Tibial artery (tissue), 4 donors: Measurements from ENCODE around the gene PIK3C2G.
"Not testable (repeated sequence)": the region's sequence is repeated elsewhere in the genome, so short reads cannot be mapped to it uniquely, and the experiment has no call there.

Source experiments
- DNase-seq, 2 donors: peaks; one replicate each; pipeline ENCODE4 v3.0.0-alpha.2; 2019
- H3K27ac ChIP-seq, 2 donors: fragments of 200-600 bp; sonication (generic) in 1 of 2; 1 replicate in 1 of 2; 2 replicates in 1 of 2; pipeline ENCODE4 v1.5.1; 2018 to 2019; ENCODE audit warnings: mild to moderate bottlenecking in 1 of 2
- H3K27me3 ChIP-seq, 2 donors: fragments of 200-600 bp; sonication (generic) in 1 of 2; one replicate each; pipeline versions ENCODE4 v1.5.1 to v1.6.0; 2016 to 2019
- H3K36me3 ChIP-seq, 3 donors: fragments of 200-600 bp; sonication (generic) in 2 of 3; one replicate each; pipeline ENCODE4 v1.5.1; 2016 to 2019; ENCODE audit warnings: mild to moderate bottlenecking in 2 of 3
- H3K4me1 ChIP-seq, 4 donors: fragments of 200-600 bp; sonication (generic) in 2 of 4; 1 replicate in 3 of 4; 2 replicates in 1 of 4; pipeline ENCODE4 v1.5.1; 2016 to 2019
- H3K4me3 ChIP-seq, 2 donors: fragments of 200-600 bp; sonication (generic) in 1 of 2; 1 replicate in 1 of 2; 2 replicates in 1 of 2; pipeline ENCODE4 v1.5.1; 2018 to 2019; ENCODE audit warnings: mild to moderate bottlenecking in 2 of 2
- H3K9me3 ChIP-seq, 3 donors: fragments of 200-600 bp; sonication (generic) in 1 of 3; one replicate each; pipeline ENCODE4 v1.5.1; 2016 to 2019
- CTCF ChIP-seq, 2 experiments: fragments of 200-600 bp in 1 of 2; fragments of 450-650 bp in 1 of 2; IDR thresholded peaks; one replicate each; pipeline ENCODE4 v1.5.1; 2017 to 2019; ENCODE audit warnings: antibody characterized with exemption in 2 of 2, mild to moderate bottlenecking in 1 of 2, moderate library complexity in 1 of 2
- intact Hi-C: fragments of 100-400 bp; cut with DNase I; formaldehyde crosslinking; loops from one replicate; pipeline ENCODE4 v1.15.0; 2023; ENCODE audit warnings: low total_unique reads

PIK3C2G gene

GRCh38 chr12:18502422-18502968 lies 241.2 kb downstream of the PIK3C2G start:
- no peak for TF ChIP-seq CTCF (IDR thresholded peaks at IDR 0.05)
- H3K4me1 ChIP-seq, result no peaks in the 10 kb centered on the region
- intact Hi-C loops, result no loop called here
- no peaks in the 10 kb centered on the region for H3K27me3 ChIP-seq
- H3K4me3 ChIP-seq, result no peak overlapping the region
- H3K27ac ChIP-seq, result no peak overlapping the region
- H3K36me3 ChIP-seq, result peaks cover 0 to 24% (median 0%) of the 10 kb centered on the region in 3 donors
- no peaks in the 10 kb centered on the region for H3K9me3 ChIP-seq
- no peak for DNase-seq

GRCh38 chr12:18521461-18521860 lies 260.1 kb downstream of the PIK3C2G start:
- Histone ChIP-seq H3K36me3 (peaks cover 0 to 11% (median 0%) of the 10 kb centered on the region in 3 donors), H3K27ac (no peak overlapping the region), H3K4me3 (no peak overlapping the region), H3K4me1 (no peaks in the 10 kb centered on the region), H3K9me3 (peaks cover 0 to 13% (median 0%) of the 10 kb centered on the region in 3 donors), H3K27me3 (no peaks in the 10 kb centered on the region)
- no peak for TF ChIP-seq CTCF (IDR thresholded peaks at IDR 0.05)
- intact Hi-C loops, result no loop called here
- DNase-seq, result no peak

- peaks cover 0 to 13% (median 0%) of the 10 kb centered on the region in 3 donors for H3K9me3 ChIP-seq
- intact Hi-C loops, result no loop called here
Observed at GRCh38 chr12:18522806-18523205, 261.5 kb downstream of the PIK3C2G start.

GRCh38 chr12:18542497-18542896 lies 281.2 kb downstream of the PIK3C2G start:
- not testable (repeated sequence) for DNase-seq, H3K4me1 ChIP-seq, H3K27ac ChIP-seq, H3K9me3 ChIP-seq, H3K36me3 ChIP-seq, H3K27me3 ChIP-seq, H3K4me3 ChIP-seq
- intact Hi-C loops, result loop anchor here (10.0 kb wide), 1 partner anchor 1258 kb away; no protein-coding TSS in a partner anchor

More at GRCh38 chr12:18522806-18523205, 261.5 kb downstream of the PIK3C2G start:
- no peaks in the 10 kb centered on the region for H3K4me1 ChIP-seq
- no peak for TF ChIP-seq CTCF (IDR thresholded peaks at IDR 0.05)
- H3K27ac ChIP-seq, result no peak overlapping the region
- no peak overlapping the region for H3K4me3 ChIP-seq
- peaks cover 0 to 11% (median 0%) of the 10 kb centered on the region in 3 donors for H3K36me3 ChIP-seq
- no peak for DNase-seq
- no peaks in the 10 kb centered on the region for H3K27me3 ChIP-seq

- H3K4me1 ChIP-seq, result no peaks in the 10 kb centered on the region
- DNase-seq, result no peak
- H3K27ac ChIP-seq, result no peak overlapping the region
- no peaks in the 10 kb centered on the region for H3K9me3 ChIP-seq
- no peaks in the 10 kb centered on the region for H3K36me3 ChIP-seq
- intact Hi-C loops, result loop anchor here (10.0 kb wide), 1 partner anchor 1262 kb away; no protein-coding TSS in a partner anchor
- no peak overlapping the region for H3K4me3 ChIP-seq
- no peaks in the 10 kb centered on the region for H3K27me3 ChIP-seq
- TF ChIP-seq CTCF (IDR thresholded peaks at IDR 0.05), result no peak
Observed at GRCh38 chr12:18546399-18546798, 285.1 kb downstream of the PIK3C2G start.

- H3K36me3 ChIP-seq, result no peaks in the 10 kb centered on the region
- H3K4me3 ChIP-seq, result no peak overlapping the region
- intact Hi-C loops, result loop anchor here (10.0 kb wide), 1 partner anchor 1265 kb away; no protein-coding TSS in a partner anchor
- no peaks in the 10 kb centered on the region for H3K9me3 ChIP-seq
- no peak overlapping the region for H3K27ac ChIP-seq
- DNase-seq, result no peak
- H3K4me1 ChIP-seq, result no peaks in the 10 kb centered on the region
- TF ChIP-seq CTCF (IDR thresholded peaks at IDR 0.05), result no peak
- no peaks in the 10 kb centered on the region for H3K27me3 ChIP-seq
Observed at GRCh38 chr12:18549598-18549997, 288.3 kb downstream of the PIK3C2G start.
